HepG2 (cell line): ENCODE data around the gene CNEP1R1. TPM values are rescaled to one million over a fixed set of nuclear protein-coding genes. Genes with fewer than 3 reads are reported as not detected.

Source experiments
- FOSL2 ChIP-seq: sonication (generic); formaldehyde crosslinking; IDR thresholded peaks from 2 replicates; pipeline ENCODE4 v1.4.0; 2020; ENCODE audit warnings: missing genetic modification reagents
- HDAC2 ChIP-seq: sonication (generic); formaldehyde crosslinking; IDR thresholded peaks from 2 replicates; pipeline ENCODE4 v1.4.0; 2020; ENCODE audit warnings: missing genetic modification reagents
- KDM6A ChIP-seq: IDR thresholded peaks from 2 replicates; pipeline ENCODE4 v1.6.1; 2016; ENCODE audit warnings: low read depth
- KLF12 ChIP-seq: sonication (generic); formaldehyde crosslinking; IDR thresholded peaks from 2 replicates; pipeline ENCODE4 v1.4.0; 2020; ENCODE audit warnings: missing genetic modification reagents, borderline replicate concordance
- MED1 ChIP-seq: sonication (generic); formaldehyde crosslinking; IDR thresholded peaks from 2 replicates; pipeline ENCODE4 v1.4.0; 2020; ENCODE audit warnings: missing genetic modification reagents
- NCOR1 ChIP-seq: fragments of 200-600 bp; sonication (generic); IDR thresholded peaks from 2 replicates; pipeline ENCODE4 v1.7.0; 2017; ENCODE audit warnings: antibody characterized with exemption, low read length, borderline replicate concordance
- SALL1 ChIP-seq: sonication (generic); formaldehyde crosslinking; IDR thresholded peaks from 2 replicates; pipeline ENCODE4 v1.8.0; 2022; ENCODE audit warnings: mild to moderate bottlenecking, missing genetic modification reagents
- SP2 ChIP-seq: sonication (generic); formaldehyde crosslinking; IDR thresholded peaks from 2 replicates; pipeline ENCODE4 v1.5.1; 2020; ENCODE audit warnings: mild to moderate bottlenecking, missing genetic modification reagents
- STAT5B ChIP-seq: sonication (generic); formaldehyde crosslinking; IDR thresholded peaks from 2 replicates; pipeline ENCODE4 v1.4.0; 2020; ENCODE audit warnings: missing genetic modification reagents
- TAF15 ChIP-seq: fragments of 200-400 bp; formaldehyde crosslinking; IDR thresholded peaks from one replicate; pipeline ENCODE4 v1.6.1; 2018; ENCODE audit warnings: mild to moderate bottlenecking, low read depth, low read length; ENCODE audit not compliant: poor library complexity, severe bottlenecking
- TRIM24 ChIP-seq: sonication (generic); formaldehyde crosslinking; IDR thresholded peaks from 2 replicates; pipeline ENCODE4 v1.8.0; 2022; ENCODE audit warnings: mild to moderate bottlenecking, missing genetic modification reagents
- WIZ ChIP-seq: sonication (generic); formaldehyde crosslinking; IDR thresholded peaks from 2 replicates; pipeline ENCODE4 v1.5.1; 2020; ENCODE audit warnings: mild to moderate bottlenecking, missing genetic modification reagents
- ZNF557 ChIP-seq: sonication (generic); formaldehyde crosslinking; IDR thresholded peaks from 2 replicates; pipeline ENCODE4 v1.4.0; 2020; ENCODE audit warnings: missing genetic modification reagents
- ZNF567 ChIP-seq: sonication (generic); formaldehyde crosslinking; IDR thresholded peaks from 2 replicates; pipeline ENCODE4 v1.8.1; 2023; ENCODE audit warnings: mild to moderate bottlenecking, missing genetic modification reagents, borderline replicate concordance
- ZNF781 ChIP-seq: sonication (generic); formaldehyde crosslinking; IDR thresholded peaks from 2 replicates; pipeline ENCODE4 v1.5.1; 2020; ENCODE audit warnings: borderline replicate concordance, mild to moderate bottlenecking, missing genetic modification reagents; ENCODE audit errors: not compliant biosample characterization
- polyA plus RNA-seq, 8 experiments: library from polyadenylated mRNA; depleted of rRNA in 3 of 8; stranded (reverse) in 7 of 8; unstranded in 1 of 8; fragments of >200 nt; fragmentation: Illumina TruSeq in 4 of 8; extraction: Trizol in 4 of 8; gene quantifications; 2 replicates each; pipeline versions ENCODE4 v1.2.1 to v1.2.3, GENCODE V29; 2011 to 2016; ENCODE audit warnings: low read depth in 4 of 8, missing spikeins in 1 of 8, mixed read lengths in 1 of 8; ENCODE audit not compliant: insufficient read depth in 1 of 8
- total RNA-seq, 5 experiments: library from RNA; depleted of rRNA; stranded (reverse); fragments of >200 nt; fragmentation: Illumina TruSeq; extraction: Trizol; gene quantifications; 2 replicates each; pipeline ENCODE4 v1.2.3, GENCODE V29; 2016; ENCODE audit warnings: low read depth in 1 of 5
- TF ChIP-seq, protein P1 (sequence below): sonication (generic); formaldehyde crosslinking; IDR thresholded peaks from 2 replicates; pipeline ENCODE4 v1.4.0; 2020; ENCODE audit warnings: mild to moderate bottlenecking, missing genetic modification reagents
- TF ChIP-seq, protein P2 (sequence below): sonication (generic); formaldehyde crosslinking; IDR thresholded peaks from 2 replicates; pipeline ENCODE4 v1.5.0; 2020; ENCODE audit warnings: mild to moderate bottlenecking, missing genetic modification reagents, borderline replicate concordance
- TF ChIP-seq, protein P3 (sequence below): IDR thresholded peaks from 2 replicates; pipeline ENCODE4 v1.6.1; 2016; ENCODE audit warnings: low read depth, borderline replicate concordance
- TF ChIP-seq, protein P4 (sequence below): sonication (generic); formaldehyde crosslinking; IDR thresholded peaks from 2 replicates; pipeline ENCODE4 v1.4.0; 2020; ENCODE audit warnings: mild to moderate bottlenecking, missing genetic modification reagents

Gene CNEP1R1
- total and polyA plus RNA-seq, 2 of the 13 experiments (the other 11 are each of a cell fraction or from before 2014, with no cell fraction given) = 23.6 to 26.8 TPM

DNA sequence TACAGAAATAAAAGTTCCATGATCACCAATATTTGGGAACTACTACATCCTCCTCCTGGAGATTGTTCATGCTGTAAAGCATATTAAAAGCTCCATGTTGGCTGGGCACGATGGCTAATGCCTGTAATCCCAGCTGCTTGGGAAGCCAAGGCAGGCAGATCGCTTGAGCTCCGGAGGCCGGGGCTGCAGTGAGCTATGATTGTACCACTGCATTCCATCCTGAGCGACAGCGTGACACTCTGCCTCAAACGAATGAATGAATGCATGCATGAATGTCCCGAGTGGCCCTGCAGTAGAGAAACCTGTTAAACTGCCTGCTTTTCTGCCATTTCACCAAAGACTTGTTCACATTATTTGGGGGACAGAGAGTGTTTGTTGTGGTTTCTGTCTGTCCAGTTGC is 15.0 kb downstream of the CNEP1R1 start (continued):
- TF ChIP-seq, protein P1, sequence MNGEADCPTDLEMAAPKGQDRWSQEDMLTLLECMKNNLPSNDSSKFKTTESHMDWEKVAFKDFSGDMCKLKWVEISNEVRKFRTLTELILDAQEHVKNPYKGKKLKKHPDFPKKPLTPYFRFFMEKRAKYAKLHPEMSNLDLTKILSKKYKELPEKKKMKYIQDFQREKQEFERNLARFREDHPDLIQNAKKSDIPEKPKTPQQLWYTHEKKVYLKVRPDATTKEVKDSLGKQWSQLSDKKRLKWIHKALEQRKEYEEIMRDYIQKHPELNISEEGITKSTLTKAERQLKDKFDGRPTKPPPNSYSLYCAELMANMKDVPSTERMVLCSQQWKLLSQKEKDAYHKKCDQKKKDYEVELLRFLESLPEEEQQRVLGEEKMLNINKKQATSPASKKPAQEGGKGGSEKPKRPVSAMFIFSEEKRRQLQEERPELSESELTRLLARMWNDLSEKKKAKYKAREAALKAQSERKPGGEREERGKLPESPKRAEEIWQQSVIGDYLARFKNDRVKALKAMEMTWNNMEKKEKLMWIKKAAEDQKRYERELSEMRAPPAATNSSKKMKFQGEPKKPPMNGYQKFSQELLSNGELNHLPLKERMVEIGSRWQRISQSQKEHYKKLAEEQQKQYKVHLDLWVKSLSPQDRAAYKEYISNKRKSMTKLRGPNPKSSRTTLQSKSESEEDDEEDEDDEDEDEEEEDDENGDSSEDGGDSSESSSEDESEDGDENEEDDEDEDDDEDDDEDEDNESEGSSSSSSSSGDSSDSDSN (CRISPR knock-in tag) = peak; percentile 51; the same call in 1 of the 2 replicates
- TF ChIP-seq SP2 (CRISPR knock-in tag) (no peak), MED1 (CRISPR knock-in tag) (0 out of 2 replicates have a peak, but pooled peaks have one; percentile 25), SALL1 (CRISPR knock-in tag) (peak; percentile 47), STAT5B (CRISPR knock-in tag) (no peak), WIZ (no peak), FOSL2 (0 out of 2 replicates have a peak, but pooled peaks have one; percentile 31), ZNF781 (CRISPR knock-in tag) (no peak), HDAC2 (peak; percentile 39; the same call in 1 of the 2 replicates), TRIM24 (CRISPR knock-in tag) (no peak), TAF15 (no peak), KDM6A (CRISPR knock-in tag) (no peak), NCOR1 (no peak), KLF12 (CRISPR knock-in tag) (peak; percentile 45; the same call in 1 of the 2 replicates), ZNF557 (CRISPR knock-in tag) (no peak), ZNF567 (no peak)
- TF ChIP-seq, protein P2, sequence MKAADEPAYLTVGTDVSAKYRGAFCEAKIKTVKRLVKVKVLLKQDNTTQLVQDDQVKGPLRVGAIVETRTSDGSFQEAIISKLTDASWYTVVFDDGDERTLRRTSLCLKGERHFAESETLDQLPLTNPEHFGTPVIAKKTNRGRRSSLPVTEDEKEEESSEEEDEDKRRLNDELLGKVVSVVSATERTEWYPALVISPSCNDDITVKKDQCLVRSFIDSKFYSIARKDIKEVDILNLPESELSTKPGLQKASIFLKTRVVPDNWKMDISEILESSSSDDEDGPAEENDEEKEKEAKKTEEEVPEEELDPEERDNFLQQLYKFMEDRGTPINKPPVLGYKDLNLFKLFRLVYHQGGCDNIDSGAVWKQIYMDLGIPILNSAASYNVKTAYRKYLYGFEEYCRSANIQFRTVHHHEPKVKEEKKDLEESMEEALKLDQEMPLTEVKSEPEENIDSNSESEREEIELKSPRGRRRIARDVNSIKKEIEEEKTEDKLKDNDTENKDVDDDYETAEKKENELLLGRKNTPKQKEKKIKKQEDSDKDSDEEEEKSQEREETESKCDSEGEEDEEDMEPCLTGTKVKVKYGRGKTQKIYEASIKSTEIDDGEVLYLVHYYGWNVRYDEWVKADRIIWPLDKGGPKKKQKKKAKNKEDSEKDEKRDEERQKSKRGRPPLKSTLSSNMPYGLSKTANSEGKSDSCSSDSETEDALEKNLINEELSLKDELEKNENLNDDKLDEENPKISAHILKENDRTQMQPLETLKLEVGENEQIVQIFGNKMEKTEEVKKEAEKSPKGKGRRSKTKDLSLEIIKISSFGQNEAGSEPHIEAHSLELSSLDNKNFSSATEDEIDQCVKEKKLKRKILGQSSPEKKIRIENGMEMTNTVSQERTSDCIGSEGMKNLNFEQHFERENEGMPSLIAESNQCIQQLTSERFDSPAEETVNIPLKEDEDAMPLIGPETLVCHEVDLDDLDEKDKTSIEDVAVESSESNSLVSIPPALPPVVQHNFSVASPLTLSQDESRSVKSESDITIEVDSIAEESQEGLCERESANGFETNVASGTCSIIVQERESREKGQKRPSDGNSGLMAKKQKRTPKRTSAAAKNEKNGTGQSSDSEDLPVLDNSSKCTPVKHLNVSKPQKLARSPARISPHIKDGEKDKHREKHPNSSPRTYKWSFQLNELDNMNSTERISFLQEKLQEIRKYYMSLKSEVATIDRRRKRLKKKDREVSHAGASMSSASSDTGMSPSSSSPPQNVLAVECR (CRISPR knock-in tag) = peak; percentile 20; the same call in 1 of the 2 replicates
- TF ChIP-seq, protein P3, sequence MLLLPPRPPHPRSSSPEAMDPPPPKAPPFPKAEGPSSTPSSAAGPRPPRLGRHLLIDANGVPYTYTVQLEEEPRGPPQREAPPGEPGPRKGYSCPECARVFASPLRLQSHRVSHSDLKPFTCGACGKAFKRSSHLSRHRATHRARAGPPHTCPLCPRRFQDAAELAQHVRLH = no peak
- TF ChIP-seq, protein P4, sequence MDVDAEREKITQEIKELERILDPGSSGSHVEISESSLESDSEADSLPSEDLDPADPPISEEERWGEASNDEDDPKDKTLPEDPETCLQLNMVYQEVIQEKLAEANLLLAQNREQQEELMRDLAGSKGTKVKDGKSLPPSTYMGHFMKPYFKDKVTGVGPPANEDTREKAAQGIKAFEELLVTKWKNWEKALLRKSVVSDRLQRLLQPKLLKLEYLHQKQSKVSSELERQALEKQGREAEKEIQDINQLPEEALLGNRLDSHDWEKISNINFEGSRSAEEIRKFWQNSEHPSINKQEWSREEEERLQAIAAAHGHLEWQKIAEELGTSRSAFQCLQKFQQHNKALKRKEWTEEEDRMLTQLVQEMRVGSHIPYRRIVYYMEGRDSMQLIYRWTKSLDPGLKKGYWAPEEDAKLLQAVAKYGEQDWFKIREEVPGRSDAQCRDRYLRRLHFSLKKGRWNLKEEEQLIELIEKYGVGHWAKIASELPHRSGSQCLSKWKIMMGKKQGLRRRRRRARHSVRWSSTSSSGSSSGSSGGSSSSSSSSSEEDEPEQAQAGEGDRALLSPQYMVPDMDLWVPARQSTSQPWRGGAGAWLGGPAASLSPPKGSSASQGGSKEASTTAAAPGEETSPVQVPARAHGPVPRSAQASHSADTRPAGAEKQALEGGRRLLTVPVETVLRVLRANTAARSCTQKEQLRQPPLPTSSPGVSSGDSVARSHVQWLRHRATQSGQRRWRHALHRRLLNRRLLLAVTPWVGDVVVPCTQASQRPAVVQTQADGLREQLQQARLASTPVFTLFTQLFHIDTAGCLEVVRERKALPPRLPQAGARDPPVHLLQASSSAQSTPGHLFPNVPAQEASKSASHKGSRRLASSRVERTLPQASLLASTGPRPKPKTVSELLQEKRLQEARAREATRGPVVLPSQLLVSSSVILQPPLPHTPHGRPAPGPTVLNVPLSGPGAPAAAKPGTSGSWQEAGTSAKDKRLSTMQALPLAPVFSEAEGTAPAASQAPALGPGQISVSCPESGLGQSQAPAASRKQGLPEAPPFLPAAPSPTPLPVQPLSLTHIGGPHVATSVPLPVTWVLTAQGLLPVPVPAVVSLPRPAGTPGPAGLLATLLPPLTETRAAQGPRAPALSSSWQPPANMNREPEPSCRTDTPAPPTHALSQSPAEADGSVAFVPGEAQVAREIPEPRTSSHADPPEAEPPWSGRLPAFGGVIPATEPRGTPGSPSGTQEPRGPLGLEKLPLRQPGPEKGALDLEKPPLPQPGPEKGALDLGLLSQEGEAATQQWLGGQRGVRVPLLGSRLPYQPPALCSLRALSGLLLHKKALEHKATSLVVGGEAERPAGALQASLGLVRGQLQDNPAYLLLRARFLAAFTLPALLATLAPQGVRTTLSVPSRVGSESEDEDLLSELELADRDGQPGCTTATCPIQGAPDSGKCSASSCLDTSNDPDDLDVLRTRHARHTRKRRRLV = no peak
